Omental fat pad (tissue), 4 donors: Measurements from ENCODE around the gene GRIP1. TPM values are rescaled to one million over a fixed set of nuclear protein-coding genes. Genes with fewer than 3 reads are reported as not detected.
A peak's percentile ranks its signal among the peaks of the same experiment; 100 is the strongest.
"Not testable (repeated sequence)": the region's sequence is repeated elsewhere in the genome, so short reads cannot be mapped to it uniquely, and the experiment has no call there.

Experiments
- ATAC-seq: fragments of 150-250 bp; one replicate; pipeline ENCODE4 v1.9.1; 2016; ENCODE audit warnings: mild to moderate bottlenecking, moderate library complexity; ENCODE audit not compliant: low FRiP score
- DNase-seq: peaks from one replicate; pipeline ENCODE4 v3.0.0-alpha.2; 2019; ENCODE audit warnings: low spot score
- total RNA-seq, 4 donors: library from RNA; depleted of rRNA; stranded (reverse); fragments of >200 nt; gene quantifications; one replicate each; pipeline ENCODE4 v1.1.0, GENCODE V29; 2016
- TF ChIP-seq, protein P1 (sequence below), 3 donors: fragments of 450-650 bp; IDR thresholded peaks; one replicate each; pipeline ENCODE4 v1.5.1; 2016 to 2017; ENCODE audit warnings: antibody characterized with exemption in 3 of 3, mild to moderate bottlenecking in 3 of 3, moderate library complexity in 2 of 3

The GRIP1 gene
- total RNA-seq, 4 donors from 2014 or later = 1.2 to 4.9 (median 2.9) TPM

DNA sequence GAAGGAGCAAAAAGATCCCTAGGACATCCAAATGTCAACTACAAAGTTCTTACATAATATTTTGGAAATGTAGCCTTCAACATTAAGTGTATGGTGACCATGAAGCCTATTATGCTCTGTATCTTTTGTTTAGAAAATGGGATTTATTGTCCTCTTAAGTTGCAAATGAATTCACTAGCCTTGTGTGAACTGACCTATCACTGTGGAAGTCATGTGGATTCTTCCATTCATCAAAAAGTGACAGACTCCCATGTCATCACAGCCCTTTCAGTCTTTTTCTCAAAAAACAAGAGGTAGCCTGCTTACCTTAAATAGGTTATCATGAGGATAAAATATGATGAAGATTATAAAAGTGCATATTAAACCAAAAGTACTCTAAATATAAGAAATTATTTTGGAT, 179.9 kb downstream of the GRIP1 start:
- TF ChIP-seq, protein P1, sequence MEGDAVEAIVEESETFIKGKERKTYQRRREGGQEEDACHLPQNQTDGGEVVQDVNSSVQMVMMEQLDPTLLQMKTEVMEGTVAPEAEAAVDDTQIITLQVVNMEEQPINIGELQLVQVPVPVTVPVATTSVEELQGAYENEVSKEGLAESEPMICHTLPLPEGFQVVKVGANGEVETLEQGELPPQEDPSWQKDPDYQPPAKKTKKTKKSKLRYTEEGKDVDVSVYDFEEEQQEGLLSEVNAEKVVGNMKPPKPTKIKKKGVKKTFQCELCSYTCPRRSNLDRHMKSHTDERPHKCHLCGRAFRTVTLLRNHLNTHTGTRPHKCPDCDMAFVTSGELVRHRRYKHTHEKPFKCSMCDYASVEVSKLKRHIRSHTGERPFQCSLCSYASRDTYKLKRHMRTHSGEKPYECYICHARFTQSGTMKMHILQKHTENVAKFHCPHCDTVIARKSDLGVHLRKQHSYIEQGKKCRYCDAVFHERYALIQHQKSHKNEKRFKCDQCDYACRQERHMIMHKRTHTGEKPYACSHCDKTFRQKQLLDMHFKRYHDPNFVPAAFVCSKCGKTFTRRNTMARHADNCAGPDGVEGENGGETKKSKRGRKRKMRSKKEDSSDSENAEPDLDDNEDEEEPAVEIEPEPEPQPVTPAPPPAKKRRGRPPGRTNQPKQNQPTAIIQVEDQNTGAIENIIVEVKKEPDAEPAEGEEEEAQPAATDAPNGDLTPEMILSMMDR (IDR thresholded peaks at IDR 0.05) = no peak
- ATAC-seq (no peak), DNase-seq (no peak)

- ATAC-seq, DNase-seq: not testable (repeated sequence)
Measured at GRCh38 chr12:66498059-66498458, 180.8 kb downstream of the GRIP1 start.

GRCh38 chr12:66497008-66497897, 181.6 kb downstream of the GRIP1 start:
- no peak for DNase-seq
- TF ChIP-seq, protein P1 (IDR thresholded peaks at IDR 0.05) = no peak
- ATAC-seq = no peak

DNA sequence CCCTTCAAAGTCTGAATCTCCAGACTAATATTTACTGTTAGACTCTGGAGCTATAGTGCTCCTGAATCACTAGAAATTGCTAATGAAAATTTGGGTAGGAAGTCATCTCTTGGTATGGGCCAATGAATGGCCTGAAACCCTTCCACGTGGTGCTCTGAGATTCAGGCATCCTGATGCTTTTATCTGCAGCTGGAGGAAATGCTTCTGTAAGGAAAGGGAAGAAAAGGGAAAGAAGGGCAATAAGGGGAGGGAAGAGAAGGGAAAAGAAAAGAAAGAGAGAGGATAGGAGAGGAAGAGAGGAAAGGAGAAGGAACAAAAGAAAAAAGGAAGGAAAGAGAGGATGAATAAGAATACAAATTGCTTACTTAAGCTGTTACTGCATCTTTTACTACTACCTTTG, 182.3 kb downstream of the GRIP1 start:
- TF ChIP-seq, protein P1 (IDR thresholded peaks at IDR 0.05) = no peak
- no peak for ATAC-seq
- DNase-seq = no peak

GRCh38 chr12:66495709-66496108, 183.2 kb downstream of the GRIP1 start:
- ATAC-seq (no peak), DNase-seq (no peak)
- TF ChIP-seq, protein P1 (IDR thresholded peaks at IDR 0.05) = no peak

- TF ChIP-seq, protein P1 (IDR thresholded peaks at IDR 0.05) = no peak
- no peak for DNase-seq
- ATAC-seq = no peak
Measured at GRCh38 chr12:66493819-66494218, 185.1 kb downstream of the GRIP1 start.

GRCh38 chr12:66491853-66492252, 187.0 kb downstream of the GRIP1 start:
- DNase-seq (no peak), ATAC-seq (peak; percentile 54)
- TF ChIP-seq, protein P1 (IDR thresholded peaks at IDR 0.05) = no peak
